ENCODE results near the gene PPP2R2D.

Gene PPP2R2D

GRCh38 chr10:131930586-131931330 lies 29.9 kb downstream of the PPP2R2D start:
- POLR2A ChIA-PET = no interaction called here

GRCh38 chr10:131931981-131932380 lies 31.2 kb downstream of the PPP2R2D start:
- POLR2A ChIA-PET = interaction anchor here (0.6 kb wide), 1 partner anchor 50 kb away, joined by 4 read pairs; the partner anchor contains the start of gene BNIP3
- CTCF ChIA-PET = no interaction called here
- DNase-seq (ENCODE audit: extremely low spot score) = no peak
- TF ChIP-seq CTCF (IDR thresholded peaks at IDR 0.05; ENCODE audit: control extremely low read depth, extremely low read depth, low read depth, missing control alignments) = no peak

More at GRCh38 chr10:131930586-131931330, 29.9 kb downstream of the PPP2R2D start:
- no peak for TF ChIP-seq CTCF (IDR thresholded peaks at IDR 0.05; ENCODE audit: control extremely low read depth, extremely low read depth, low read depth, missing control alignments)
- DNase-seq (ENCODE audit: extremely low spot score) = no peak
- CTCF ChIA-PET = interaction anchor here (1.4 kb wide), 1 partner anchor 92 kb away, joined by 3 read pairs; no protein-coding TSS in a partner anchor

- TF ChIP-seq CTCF (IDR thresholded peaks at IDR 0.05; ENCODE audit: control extremely low read depth, extremely low read depth, low read depth, missing control alignments) = no peak
- POLR2A ChIA-PET = no interaction called here
- CTCF ChIA-PET = interaction anchor here (1.1 to 1.3 kb wide), 3 partner anchors 10 to 89 kb away, joined by 3 to 5 read pairs (median 4); no protein-coding TSS in a partner anchor
- no peak for DNase-seq (ENCODE audit: extremely low spot score)
These were observed 32.3 kb downstream of the PPP2R2D start for GRCh38 chr10:131933016-131933695.

GRCh38 chr10:131933696-131934086 lies 32.9 kb downstream of the PPP2R2D start:
- TF ChIP-seq CTCF (IDR thresholded peaks at IDR 0.05; ENCODE audit: control extremely low read depth, extremely low read depth, low read depth, missing control alignments) = no peak
- ChIA-PET CTCF (interaction anchor here (1.1 to 1.3 kb wide), 3 partner anchors 9 to 89 kb away, joined by 3 to 5 read pairs (median 4); no protein-coding TSS in a partner anchor), POLR2A (no interaction called here)
- DNase-seq (ENCODE audit: extremely low spot score) = no peak

GRCh38 chr10:131934769-131935168 lies 34.0 kb downstream of the PPP2R2D start:
- no peak for TF ChIP-seq CTCF (IDR thresholded peaks at IDR 0.05; ENCODE audit: control extremely low read depth, extremely low read depth, low read depth, missing control alignments)
- no peak for DNase-seq (ENCODE audit: extremely low spot score)
- ChIA-PET CTCF (interaction anchor here (1.1 to 1.2 kb wide), 2 partner anchors 10 to 13 kb away, joined by 3 to 5 read pairs; no protein-coding TSS in a partner anchor), POLR2A (no interaction called here)

- ChIA-PET CTCF (interaction anchor here (1.1 to 1.2 kb wide), 2 partner anchors 9 to 12 kb away, joined by 3 to 5 read pairs; no protein-coding TSS in a partner anchor), POLR2A (no interaction called here)
- no peak for DNase-seq (ENCODE audit: extremely low spot score)
- no peak for TF ChIP-seq CTCF (IDR thresholded peaks at IDR 0.05; ENCODE audit: control extremely low read depth, extremely low read depth, low read depth, missing control alignments)
These were observed 34.5 kb downstream of the PPP2R2D start for GRCh38 chr10:131935260-131935659.
